Stimulated activated CD4-positive, alpha-beta T cell treated with anti-CD3 and anti-CD28 coated beads, Interleukin-1b, Interleukin-23, amount 100 ng/mL, for 24 hours (primary cell): ENCODE results near the gene CALM1.
"Not testable (repeated sequence)": the region's sequence is repeated elsewhere in the genome, so short reads cannot be mapped to it uniquely, and the experiment has no call there.

ENCODE experiments used
- DNase-seq, 4 experiments: peaks; one replicate each; pipeline ENCODE4 v3.0.0-alpha.2; 2020; ENCODE audit warnings: low read depth in 4 of 4, low spot score in 1 of 4

CALM1 gene

GRCh38 chr14:90383126-90383730, 13.6 kb upstream of the CALM1 start:
- DNase-seq = peak; percentile 88 to 96 (median 95)

GRCh38 chr14:90383731-90384542, 12.9 kb upstream of the CALM1 start:
- no peak for DNase-seq

GRCh38 chr14:90384543-90384911, 12.3 kb upstream of the CALM1 start:
- no peak for DNase-seq

- DNase-seq = no peak
Observed at GRCh38 chr14:90386321-90386720, 10.5 kb upstream of the CALM1 start.

GRCh38 chr14:90387206-90387760, 9.5 kb upstream of the CALM1 start:
- DNase-seq = no peak

GRCh38 chr14:90388437-90388836, 8.4 kb upstream of the CALM1 start:
- DNase-seq = no peak

GRCh38 chr14:90388982-90389381, 7.8 kb upstream of the CALM1 start:
- no peak for DNase-seq

- DNase-seq = no peak
Observed at GRCh38 chr14:90393966-90394365, 2.9 kb upstream of the CALM1 start.

- not testable (repeated sequence) for DNase-seq
Observed at GRCh38 chr14:90394782-90395181, 2.0 kb upstream of the CALM1 start.

- DNase-seq = peak in 2 of 4 experiments; percentile 36 to 59
Observed at GRCh38 chr14:90397425-90398314, 841 bp downstream of the CALM1 start.

- DNase-seq = peak in 2 of 4 experiments; percentile 19 to 25
Observed at GRCh38 chr14:90398315-90398839, 1.5 kb downstream of the CALM1 start.

- no peak for DNase-seq
Observed at GRCh38 chr14:90398841-90399540, 2.2 kb downstream of the CALM1 start.

- peak in 3 of 4 experiments; percentile 59 to 80 (median 72) for DNase-seq
Observed at GRCh38 chr14:90399541-90400444, 3.0 kb downstream of the CALM1 start.

GRCh38 chr14:90400904-90401561, 4.2 kb downstream of the CALM1 start:
- no peak for DNase-seq

GRCh38 chr14:90402016-90402415, 5.2 kb downstream of the CALM1 start:
- no peak for DNase-seq

- no peak for DNase-seq
Observed at GRCh38 chr14:90403065-90403464, 6.2 kb downstream of the CALM1 start.

GRCh38 chr14:90405101-90405500, 8.3 kb downstream of the CALM1 start:
- no peak for DNase-seq

- no peak for DNase-seq
Observed at GRCh38 chr14:90405755-90406154, 8.9 kb downstream of the CALM1 start.

- no peak for DNase-seq
Observed at GRCh38 chr14:90406384-90406798, 9.6 kb downstream of the CALM1 start.
